A549 (cell line): Measurements from ENCODE around the gene NAALADL1. TPM values are rescaled to one million over a fixed set of nuclear protein-coding genes. Genes with fewer than 3 reads are reported as not detected.
A peak's percentile ranks its signal among the peaks of the same experiment; 100 is the strongest.

Experiments
- ATAC-seq, 2 experiments: fragments of 200-7000 bp in 1 of 2; fragments of >200 bp in 1 of 2; cut with Nextera tagmentation in 1 of 2; cut with Tn5 transposase in 1 of 2; 3 replicates each; pipeline versions ENCODE4 v1.8.0 to v1.9.1; 2018 to 2020; ENCODE audit warnings: mild to moderate bottlenecking in 1 of 2, moderate library complexity in 1 of 2
- CTCF ChIA-PET: fragments of 300-600 bp; sonication (Branson Sonifier 250); formaldehyde crosslinking; extraction: SDS; loops from one replicate; lab custom pipeline; 2021; ENCODE audit warnings: antibody characterized with exemption, inconsistent platforms; lab: Yijun Ruan, JAX
- POLR2A ChIA-PET: fragments of 350-600 bp; formaldehyde crosslinking; extraction: SDS; loops from one replicate; lab custom pipeline; 2021; ENCODE audit warnings: antibody characterized with exemption, inconsistent platforms; lab: Yijun Ruan, JAX
- DNase-seq, 2 experiments: peaks; one replicate each; pipeline versions ENCODE4 v3.0.0 to v3.0.0-alpha.2; 2011 to 2016; ENCODE audit warnings: low read depth in 1 of 2, low spot score in 1 of 2
- FAIRE-seq: peaks from 2 replicates; lab custom pipeline; 2011; peaks lifted over from hg19 to GRCh38; lab: Jason Lieb, UNC
- H3K27ac ChIP-seq, 2 experiments: fragments of >200 bp; sonication (Bioruptor Twin); formaldehyde crosslinking; 3 replicates each; pipeline ENCODE4 v1.5.1; 2016 to 2017
- H3K4me1 ChIP-seq: fragments of >200 bp; sonication (Bioruptor Twin); formaldehyde crosslinking; 3 replicates; pipeline ENCODE4 v1.6.1; 2016
- H3K4me2 ChIP-seq: fragments of >200 bp; sonication (Bioruptor Twin); formaldehyde crosslinking; 3 replicates; pipeline ENCODE4 v1.6.1; 2016
- H3K4me3 ChIP-seq: fragments of >200 bp; sonication (Bioruptor Twin); formaldehyde crosslinking; 3 replicates; pipeline ENCODE4 v1.5.1; 2016
- H3K9me3 ChIP-seq: fragments of >200 bp; sonication (Bioruptor Twin); formaldehyde crosslinking; 3 replicates; pipeline ENCODE4 v1.6.1; 2016
- BHLHE40 ChIP-seq: IDR thresholded peaks from 2 replicates; pipeline ENCODE4 v1.6.1; 2012; ENCODE audit warnings: low read depth, low read length, inconsistent platforms
- CBX2 ChIP-seq: fragments of 200-600 bp; sonication (generic); IDR thresholded peaks from 2 replicates; pipeline ENCODE4 v1.6.1; 2016; ENCODE audit warnings: low read depth, mild to moderate bottlenecking, borderline replicate concordance
- CEBPB ChIP-seq, 2 experiments: fragments of >200 bp in 1 of 2; sonication (Bioruptor Twin) in 1 of 2; formaldehyde crosslinking in 1 of 2; IDR thresholded peaks; 2 replicates each; pipeline ENCODE4 v1.6.1; 2012 to 2016
- CHD4 ChIP-seq: fragments of 200-600 bp; sonication (generic); IDR thresholded peaks from 2 replicates; pipeline ENCODE4 v1.6.1; 2016; ENCODE audit warnings: antibody characterized with exemption, mild to moderate bottlenecking, borderline replicate concordance
- EHF ChIP-seq: fragments of 250-450 bp; sonication (Bioruptor Pico); IDR thresholded peaks from 2 replicates; pipeline ENCODE4 v1.5.0; 2020; ENCODE audit warnings: mild to moderate bottlenecking
- EP300 ChIP-seq, 2 experiments: fragments of >200 bp; sonication (Bioruptor Twin); formaldehyde crosslinking; IDR thresholded peaks; 2 replicates in 1 of 2; 3 replicates in 1 of 2; pipeline ENCODE4 v1.6.1; 2016 to 2017
- FOXS1 ChIP-seq: fragments of 250-450 bp; sonication (Bioruptor Pico); IDR thresholded peaks from 2 replicates; pipeline ENCODE4 v1.5.0; 2020; ENCODE audit warnings: mild to moderate bottlenecking, moderate library complexity
- GATA3 ChIP-seq: IDR thresholded peaks from 2 replicates; pipeline ENCODE4 v1.6.1; 2012; ENCODE audit warnings: borderline replicate concordance
- HES2 ChIP-seq: fragments of >200 bp; sonication (Bioruptor Twin); formaldehyde crosslinking; IDR thresholded peaks from 2 replicates; pipeline ENCODE4 v1.6.1; 2016
- HEYL ChIP-seq: fragments of 250-450 bp; sonication (Bioruptor Pico); IDR thresholded peaks from 2 replicates; pipeline ENCODE4 v1.8.0; 2021; ENCODE audit warnings: mild to moderate bottlenecking, moderate library complexity
- HOXB5 ChIP-seq: fragments of 250-450 bp; sonication (Bioruptor Pico); IDR thresholded peaks from 2 replicates; pipeline ENCODE4 v1.5.0; 2020; ENCODE audit warnings: mild to moderate bottlenecking, moderate library complexity
- JUN ChIP-seq, 2 experiments: fragments of >200 bp; sonication (Bioruptor Twin); formaldehyde crosslinking; IDR thresholded peaks; 2 replicates in 1 of 2; 3 replicates in 1 of 2; pipeline ENCODE4 v1.6.1; 2016 to 2017
- KDM5A ChIP-seq: fragments of 200-600 bp; sonication (generic); IDR thresholded peaks from 2 replicates; pipeline ENCODE4 v1.6.1; 2016; ENCODE audit warnings: antibody characterized with exemption, mild to moderate bottlenecking
- MAFK ChIP-seq: fragments of 450-650 bp; IDR thresholded peaks from 2 replicates; pipeline ENCODE4 v1.6.1; 2014; ENCODE audit not compliant: partially characterized antibody
- MAZ ChIP-seq: fragments of 150-350 bp; IDR thresholded peaks from 2 replicates; pipeline ENCODE4 v1.6.1; 2014; ENCODE audit warnings: antibody characterized with exemption, low read depth, low read length, borderline replicate concordance
- NPAS2 ChIP-seq: fragments of 250-450 bp; sonication (Bioruptor Pico); IDR thresholded peaks from 2 replicates; pipeline ENCODE4 v1.8.0; 2022; ENCODE audit warnings: mild to moderate bottlenecking, moderate library complexity, borderline replicate concordance
- PBX3 ChIP-seq: IDR thresholded peaks from 2 replicates; pipeline ENCODE4 v1.6.1; 2012
- PHF8 ChIP-seq: fragments of 200-600 bp; sonication (generic); IDR thresholded peaks from 2 replicates; pipeline ENCODE4 v1.6.1; 2016; ENCODE audit warnings: low read depth, mild to moderate bottlenecking, antibody characterized with exemption, moderate library complexity, borderline replicate concordance
- RAD21 ChIP-seq, 2 experiments: fragments of >200 bp in 1 of 2; sonication (Bioruptor Twin) in 1 of 2; formaldehyde crosslinking in 1 of 2; IDR thresholded peaks in 1 of 2; conservative IDR thresholded peaks in 1 of 2; 2 replicates in 1 of 2; 3 replicates in 1 of 2; pipeline ENCODE4 v1.6.1; 2012 to 2018; ENCODE audit warnings: inconsistent platforms in 1 of 2
- RNF2 ChIP-seq: fragments of 200-600 bp; sonication (generic); IDR thresholded peaks from 2 replicates; pipeline ENCODE4 v1.6.1; 2016; ENCODE audit warnings: low read depth, mild to moderate bottlenecking, antibody characterized with exemption, moderate library complexity, borderline replicate concordance
- TP53 ChIP-seq: fragments of 250-450 bp; sonication (Bioruptor Pico); IDR thresholded peaks from 2 replicates; pipeline ENCODE4 v1.5.0; 2021; ENCODE audit warnings: mild to moderate bottlenecking, moderate library complexity
- ZC3H11A ChIP-seq: fragments of 450-650 bp; IDR thresholded peaks from 2 replicates; pipeline ENCODE4 v1.6.1; 2014; ENCODE audit warnings: antibody characterized with exemption, mild to moderate bottlenecking
- ZNF302 ChIP-seq: fragments of 250-450 bp; sonication (Bioruptor Pico); IDR thresholded peaks from 2 replicates; pipeline ENCODE4 v1.9.0; 2021; ENCODE audit warnings: inconsistent platforms, mild to moderate bottlenecking, moderate library complexity
- ZSCAN20 ChIP-seq: fragments of 250-450 bp; sonication (Bioruptor Pico); IDR thresholded peaks from 2 replicates; pipeline ENCODE4 v1.8.0; 2022; ENCODE audit warnings: mild to moderate bottlenecking, moderate library complexity
- WGBS: methylation state at CpG from one replicate; pipeline ENCODE4 v1.1.6; 2017; ENCODE audit errors: missing lambda C conversion rate; 5-methylcytosine and 5-hydroxymethylcytosine counted together
- polyA plus RNA-seq, 4 experiments: library from polyadenylated mRNA; depleted of rRNA in 3 of 4; stranded (reverse); fragments of >200 nt; fragmentation: RNase III in 1 of 4; extraction: RNeasy Plus Mini Kit Qiagen cat#74134 plus additional on column Dnase treatment in 1 of 4; gene quantifications; 2 replicates in 3 of 4; 3 replicates in 1 of 4; pipeline ENCODE4 v1.2.3, GENCODE V29; 2011 to 2017
- TF ChIP-seq, protein P1 (sequence below): fragments of 250-450 bp; sonication (Bioruptor Pico); IDR thresholded peaks from 2 replicates; pipeline ENCODE4 v1.5.0; 2021; ENCODE audit warnings: mild to moderate bottlenecking, moderate library complexity, borderline replicate concordance
- TF ChIP-seq, protein P2 (sequence below): fragments of 450-650 bp; IDR thresholded peaks from 2 replicates; pipeline ENCODE4 v1.6.1; 2014; ENCODE audit warnings: antibody characterized with exemption

Gene NAALADL1
- polyA plus RNA-seq, 2 of the 4 experiments (the other 2 are of a cell fraction) = not detected

DNA sequence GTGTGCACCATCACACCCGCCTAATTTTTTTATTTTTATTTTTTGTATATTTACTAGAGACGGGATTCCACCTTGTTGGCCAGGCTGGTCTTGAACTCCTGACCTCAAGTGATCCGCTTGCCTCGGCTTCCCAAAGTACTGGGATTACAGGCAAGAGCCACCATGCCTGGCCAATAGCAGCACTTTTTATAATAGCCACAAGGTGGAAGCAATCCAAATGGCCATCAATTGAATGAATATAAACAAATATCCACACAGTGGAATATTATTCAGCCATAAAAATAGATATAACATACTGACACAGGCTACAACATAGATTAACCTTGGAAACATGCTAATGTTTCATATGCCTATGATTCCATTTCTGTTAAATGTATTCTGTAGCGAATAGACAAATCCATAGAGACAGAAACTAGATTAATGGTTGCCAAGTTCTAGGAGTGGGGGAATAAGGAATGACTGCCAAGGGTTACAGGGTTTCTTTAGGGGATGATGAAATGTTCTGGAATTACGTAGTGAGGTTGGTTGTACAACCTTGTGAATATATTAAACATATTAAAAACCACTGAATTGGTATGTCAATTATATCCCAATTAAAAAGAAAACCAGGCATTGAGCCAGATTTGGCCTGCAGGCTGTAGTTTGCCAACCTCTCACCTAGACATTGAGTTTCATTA is 42.5 kb upstream of the NAALADL1 start (continued):
- TF ChIP-seq CBX2 (no peak), HEYL (no peak)
- TF ChIP-seq, all 56 proteins: peak for 0

DNA sequence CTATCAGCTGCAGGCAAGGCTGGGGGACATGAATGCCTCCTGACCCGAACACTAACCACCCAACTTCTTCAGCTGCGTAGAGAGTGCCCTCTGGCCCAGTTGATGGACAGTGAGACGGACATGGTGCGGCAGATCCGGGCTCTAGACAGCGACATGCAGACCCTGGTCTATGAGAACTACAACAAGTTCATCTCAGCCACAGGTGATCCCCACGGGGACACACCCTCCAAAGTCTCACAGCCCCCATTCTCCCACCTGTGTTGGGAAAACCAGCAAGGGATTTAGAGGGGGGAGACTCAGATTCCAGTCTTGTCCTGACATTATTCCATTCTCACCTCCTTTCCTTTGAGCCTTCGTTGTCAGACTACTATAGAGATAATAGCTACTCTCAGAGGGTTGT is 38.6 kb upstream of the NAALADL1 start:
- Histone ChIP-seq H3K27ac (peak overlapping the region; percentile 95 to 96), H3K4me2 (peak overlapping the region; percentile 98), H3K9me3 (no peaks in the 10 kb centered on the region), H3K4me3 (peak overlapping the region; percentile 95), H3K4me1 (peaks cover 8% of the 10 kb centered on the region; the same call in 1 of the 3 replicates)
- ATAC-seq (peak; percentile 26 to 28; a peak in 4 of 6 replicates), DNase-seq (no peak), FAIRE-seq (no peak)
- ChIA-PET POLR2A (interaction anchor here (0.7 to 3.0 kb wide), 2 partner anchors 15 to 16 kb away, joined by 3 to 8 read pairs; partner anchors contain the start of gene TM7SF2), CTCF (interaction anchor here (1.0 to 9.2 kb wide), 5 partner anchors 9 to 82 kb away, joined by 3 to 153 read pairs (median 5); partner anchors contain the start of genes ARL2 and TM7SF2)
- 56% methylated on average over 8 of the region's 8 CpGs for WGBS
- TF ChIP-seq RAD21 (conservative IDR thresholded peaks at IDR 0.05 in 1 of 2, IDR thresholded peaks at IDR 0.05 in 1 of 2) (no peak), BHLHE40 (no peak), MAZ (no peak), TP53 (CRISPR knock-in tag) (no peak), PHF8 (no peak), ZSCAN20 (CRISPR knock-in tag) (no peak), ZC3H11A (no peak), ZNF302 (CRISPR knock-in tag) (no peak), CHD4 (no peak)

DNA sequence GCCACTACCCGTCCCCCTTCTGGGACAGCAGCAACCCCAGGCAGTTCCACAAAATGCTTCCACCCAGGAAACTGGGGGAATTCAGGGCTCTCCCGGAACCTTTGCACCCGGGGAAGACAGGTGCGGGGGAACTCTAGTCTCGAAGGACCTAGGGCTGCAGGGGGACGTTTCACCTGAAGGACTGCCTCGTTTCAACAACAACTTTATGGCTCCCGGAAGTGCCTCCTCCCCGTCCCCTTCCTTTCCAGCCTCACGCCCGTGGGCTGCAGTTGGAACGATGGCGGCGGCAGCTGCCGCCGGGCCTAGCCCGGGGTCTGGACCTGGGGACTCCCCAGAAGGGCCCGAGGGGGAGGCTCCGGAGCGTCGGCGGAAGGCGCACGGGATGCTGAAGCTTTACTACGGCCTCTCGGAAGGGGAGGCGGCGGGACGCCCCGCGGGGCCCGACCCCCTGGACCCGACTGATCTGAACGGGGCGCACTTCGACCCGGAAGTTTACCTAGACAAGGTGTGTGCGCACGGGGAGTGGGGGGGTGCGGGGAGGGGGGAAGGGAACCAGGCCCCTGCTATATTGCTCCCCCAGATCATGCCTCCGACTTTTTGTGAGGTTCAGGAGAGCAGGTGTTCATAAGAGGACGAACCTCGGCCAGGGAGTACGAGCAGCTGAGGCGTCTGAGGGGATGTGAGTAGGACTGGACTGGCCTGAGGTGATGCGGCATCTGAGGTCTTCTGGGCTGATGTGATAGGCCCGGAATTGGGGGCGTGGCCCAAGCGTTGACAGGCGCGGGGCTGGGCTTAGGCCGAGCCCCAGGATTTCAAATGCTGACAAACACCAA is 37.8 kb upstream of the NAALADL1 start, which contains the start of gene VPS51:
VPS51 (plus strand) TSS at position 241 of the 833 bp plus-strand sequence; CDS start at position 278, 37 bp downstream.
- Histone ChIP-seq H3K4me3 (peak within 1 kb of the TSS; percentile 95), H3K9me3 (no peaks in the 10 kb centered on the region), H3K27ac (peak within 1 kb of the TSS; percentile 95 to 96), H3K4me1 (peaks cover 8% of the 10 kb centered on the region; the same call in 1 of the 3 replicates), H3K4me2 (peak within 1 kb of the TSS; percentile 98)
- FAIRE-seq (no peak), DNase-seq (peak; percentile 94 to 95), ATAC-seq (peak; percentile 96 to 99)
- WGBS = 3% methylated on average over 22 of the region's 52 CpGs
- ChIA-PET CTCF (interaction anchor here (1.0 to 9.2 kb wide), 6 partner anchors 9 to 82 kb away, joined by 3 to 153 read pairs (median 6); partner anchors contain the start of genes ARL2 and TM7SF2), POLR2A (interaction anchor here (0.6 to 3.0 kb wide), 4 partner anchors 15 to 252 kb away, joined by 3 to 8 read pairs (median 3); partner anchors contain the start of genes CDC42BPG and TM7SF2)
- no peak; a peak in 1 of 5 replicates for TF ChIP-seq EP300 (IDR thresholded peaks at IDR 0.05)
- TF ChIP-seq GATA3 = peak; percentile 59; the same call in 1 of the 2 replicates
- TF ChIP-seq CEBPB (IDR thresholded peaks at IDR 0.05) = peak in 1 of 2 experiments; percentile 54; a peak in 1 of 4 replicates
- TF ChIP-seq RNF2 = no peak
- TF ChIP-seq KDM5A = peak; percentile 63
- TF ChIP-seq MAZ = peak; percentile 97
- TF ChIP-seq, protein P1, sequence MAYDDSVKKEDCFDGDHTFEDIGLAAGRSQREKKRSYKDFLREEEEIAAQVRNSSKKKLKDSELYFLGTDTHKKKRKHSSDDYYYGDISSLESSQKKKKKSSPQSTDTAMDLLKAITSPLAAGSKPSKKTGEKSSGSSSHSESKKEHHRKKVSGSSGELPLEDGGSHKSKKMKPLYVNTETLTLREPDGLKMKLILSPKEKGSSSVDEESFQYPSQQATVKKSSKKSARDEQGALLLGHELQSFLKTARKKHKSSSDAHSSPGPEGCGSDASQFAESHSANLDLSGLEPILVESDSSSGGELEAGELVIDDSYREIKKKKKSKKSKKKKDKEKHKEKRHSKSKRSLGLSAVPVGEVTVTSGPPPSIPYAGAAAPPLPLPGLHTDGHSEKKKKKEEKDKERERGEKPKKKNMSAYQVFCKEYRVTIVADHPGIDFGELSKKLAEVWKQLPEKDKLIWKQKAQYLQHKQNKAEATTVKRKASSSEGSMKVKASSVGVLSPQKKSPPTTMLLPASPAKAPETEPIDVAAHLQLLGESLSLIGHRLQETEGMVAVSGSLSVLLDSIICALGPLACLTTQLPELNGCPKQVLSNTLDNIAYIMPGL (CRISPR knock-in tag) = peak; percentile 79
- 0 out of 2 replicates have a peak, but pooled peaks have one; percentile 49 for TF ChIP-seq FOXS1 (CRISPR knock-in tag)
- peak; percentile 84 to 95; a peak in 4 of 5 replicates for TF ChIP-seq JUN (IDR thresholded peaks at IDR 0.05)
- TF ChIP-seq PBX3 = peak; percentile 66; the same call in 1 of the 2 replicates
- TF ChIP-seq MAFK = no peak
- TF ChIP-seq HES2 = no peak
- peak; percentile 71; the same call in 1 of the 2 replicates for TF ChIP-seq HOXB5 (CRISPR knock-in tag)
- TF ChIP-seq NPAS2 (CRISPR knock-in tag) = no peak
- peak; percentile 40; the same call in 1 of the 2 replicates for TF ChIP-seq EHF (CRISPR knock-in tag)
- TF ChIP-seq, protein P2, sequence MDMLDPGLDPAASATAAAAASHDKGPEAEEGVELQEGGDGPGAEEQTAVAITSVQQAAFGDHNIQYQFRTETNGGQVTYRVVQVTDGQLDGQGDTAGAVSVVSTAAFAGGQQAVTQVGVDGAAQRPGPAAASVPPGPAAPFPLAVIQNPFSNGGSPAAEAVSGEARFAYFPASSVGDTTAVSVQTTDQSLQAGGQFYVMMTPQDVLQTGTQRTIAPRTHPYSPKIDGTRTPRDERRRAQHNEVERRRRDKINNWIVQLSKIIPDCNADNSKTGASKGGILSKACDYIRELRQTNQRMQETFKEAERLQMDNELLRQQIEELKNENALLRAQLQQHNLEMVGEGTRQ = no peak
- peak; percentile 42 for TF ChIP-seq ZC3H11A
- peak; percentile 97 for TF ChIP-seq PHF8
